K562 (cell line): ENCODE measurements around the gene METTL21C. TPM values are rescaled to one million over a fixed set of nuclear protein-coding genes. Genes with fewer than 3 reads are reported as not detected.

Experiments used
- ATAC-seq: fragments of 200-7000 bp; cut with Tn5 transposase; 3 replicates; pipeline ENCODE4 v1.9.1; 2020; ENCODE audit warnings: moderate library complexity
- BruUV-seq: library from RNA; stranded (reverse); fragments of 400-500 nt; replicated peaks from 2 replicates; lab custom pipeline; 2021; lab: Mats Ljungman, UMichigan
- CTCF ChIA-PET: fragments of 300-600 bp; formaldehyde crosslinking; extraction: SDS; loops from one replicate; lab custom pipeline; 2021; ENCODE audit warnings: low intra/inter-chr PET ratio; lab: Yijun Ruan, JAX
- POLR2A ChIA-PET: fragments of 300-600, 350-650 bp; sonication (Branson Sonifier 250); formaldehyde crosslinking; extraction: SDS; loops from one replicate; lab custom pipeline; 2021; ENCODE audit warnings: antibody characterized with exemption, inconsistent platforms; lab: Yijun Ruan, JAX
- DNase-seq, 4 experiments: peaks; one replicate each; pipeline versions ENCODE4 v3.0.0 to v3.0.0-alpha.2; 2011 to 2018; ENCODE audit warnings: low spot score in 3 of 4, mixed read lengths in 3 of 4; ENCODE audit errors: extremely low read depth in 1 of 4
- FAIRE-seq: peaks from 2 replicates; lab custom pipeline; 2011; peaks lifted over from hg19 to GRCh38; lab: Jason Lieb, UNC
- H2AFZ ChIP-seq: 2 replicates; pipeline ENCODE4 v1.6.0; 2011; ENCODE audit warnings: low read depth, low read length, control low read depth, inconsistent platforms
- H3K27ac ChIP-seq: fragments of 200-600 bp; 3 replicates; pipeline ENCODE4 v1.8.0; 2011; ENCODE audit warnings: low read depth, mild to moderate bottlenecking, control low read depth, inconsistent platforms, low read length, moderate library complexity, mixed read lengths; ENCODE audit errors: extremely low read depth
- H3K27me3 ChIP-seq, 2 experiments: fragments of 300-600 bp in 1 of 2; 2 replicates in 1 of 2; 3 replicates in 1 of 2; pipeline versions ENCODE4 v1.6.0 to v1.8.0; 2011; ENCODE audit warnings: inconsistent platforms in 2 of 2, low read length in 2 of 2, mild to moderate bottlenecking in 1 of 2, mixed read lengths in 1 of 2, moderate library complexity in 1 of 2; ENCODE audit not compliant: control insufficient read depth in 2 of 2, insufficient read depth in 2 of 2
- H3K36me3 ChIP-seq: fragments of 300-600 bp; 3 replicates; pipeline ENCODE4 v1.8.0; 2011; ENCODE audit warnings: mild to moderate bottlenecking, low read length, inconsistent platforms; ENCODE audit not compliant: control insufficient read depth, insufficient read depth
- H3K4me1 ChIP-seq, 2 experiments: fragments of 200-600 bp in 1 of 2; replicated peaks in 1 of 2; 2 replicates in 1 of 2; 3 replicates in 1 of 2; pipeline versions ENCODE4 v1.5.1 to v1.8.0; 2011; ENCODE audit warnings: inconsistent platforms in 2 of 2, low read length in 2 of 2, mild to moderate bottlenecking in 1 of 2, mixed read lengths in 1 of 2, moderate library complexity in 1 of 2; ENCODE audit not compliant: control insufficient read depth in 2 of 2, insufficient read depth in 2 of 2
- H3K4me2 ChIP-seq: 2 replicates; pipeline ENCODE4 v1.6.1; 2011; ENCODE audit warnings: low read length, control low read depth, inconsistent platforms, mixed read lengths; ENCODE audit not compliant: insufficient read depth
- H3K4me3 ChIP-seq: fragments of 200-600 bp; sonication (generic), shearing (Covaris generic); 2 replicates; pipeline ENCODE4 v1.5.1; 2016; ENCODE audit warnings: control low read depth, inconsistent platforms
- H3K79me2 ChIP-seq: fragments of 200-600 bp; 3 replicates; pipeline ENCODE4 v1.8.0; 2011; ENCODE audit warnings: low read length, inconsistent platforms; ENCODE audit not compliant: control insufficient read depth, insufficient read depth
- H3K9ac ChIP-seq, 2 experiments: 2 replicates each; pipeline versions ENCODE4 v1.6.0 to v1.6.1; 2011; ENCODE audit warnings: low read depth in 2 of 2, low read length in 2 of 2, control low read depth in 1 of 2, inconsistent platforms in 1 of 2, mild to moderate bottlenecking in 1 of 2, mixed read lengths in 1 of 2; ENCODE audit not compliant: insufficient read depth in 1 of 2
- H3K9me1 ChIP-seq: one replicate; pipeline ENCODE4 v1.6.0; 2011; ENCODE audit warnings: inconsistent platforms, mild to moderate bottlenecking, low read length, moderate library complexity; ENCODE audit not compliant: control insufficient read depth, insufficient read depth
- H3K9me3 ChIP-seq: replicated peaks from 2 replicates; pipeline ENCODE4 v1.5.1; 2011; ENCODE audit warnings: low read depth, low read length, inconsistent platforms; ENCODE audit not compliant: control insufficient read depth, insufficient read depth
- H4K20me1 ChIP-seq: replicated peaks from 2 replicates; pipeline ENCODE4 v1.6.1; 2011; ENCODE audit warnings: low read length, inconsistent platforms, mixed read lengths; ENCODE audit not compliant: control insufficient read depth, insufficient read depth
- E2F4 ChIP-seq: sonication (generic); formaldehyde crosslinking; IDR thresholded peaks from 2 replicates; pipeline ENCODE4 v1.8.0; 2022; ENCODE audit warnings: mild to moderate bottlenecking, low read depth, missing genetic modification reagents
- ELK1 ChIP-seq: sonication (generic); formaldehyde crosslinking; IDR thresholded peaks from 2 replicates; pipeline ENCODE4 v1.8.1; 2022; ENCODE audit warnings: missing genetic modification reagents
- EP400 ChIP-seq: fragments of 450-650 bp; IDR thresholded peaks from 2 replicates; pipeline ENCODE4 v1.6.1; 2017; ENCODE audit warnings: antibody characterized with exemption, mild to moderate bottlenecking, moderate library complexity
- ERF ChIP-seq: fragments of 450-650 bp; formaldehyde crosslinking; IDR thresholded peaks from 2 replicates; pipeline ENCODE4 v1.4.0; 2020; ENCODE audit warnings: mild to moderate bottlenecking, mixed read lengths
- HNRNPK ChIP-seq: fragments of 200-400 bp; formaldehyde crosslinking; IDR thresholded peaks from one replicate; pipeline ENCODE4 v1.6.1; 2018; ENCODE audit warnings: mild to moderate bottlenecking, low read depth, low read length; ENCODE audit not compliant: poor library complexity, severe bottlenecking
- HNRNPL ChIP-seq: fragments of 200-400 bp; formaldehyde crosslinking; IDR thresholded peaks from 2 replicates; pipeline ENCODE4 v1.6.1; 2017; ENCODE audit warnings: low read depth, mild to moderate bottlenecking, low read length
- KDM4B ChIP-seq, 2 experiments: fragments of 450-650 bp in 1 of 2; sonication (generic) in 1 of 2; IDR thresholded peaks; 2 replicates each; pipeline ENCODE4 v1.6.1; 2016 to 2017; ENCODE audit warnings: borderline replicate concordance in 2 of 2, antibody characterized with exemption in 1 of 2, low read depth in 1 of 2, mild to moderate bottlenecking in 1 of 2
- MBD2 ChIP-seq: sonication (generic); IDR thresholded peaks from 2 replicates; pipeline ENCODE4 v1.6.1; 2016; ENCODE audit warnings: low read depth, borderline replicate concordance
- NFATC3 ChIP-seq: fragments of 450-650 bp; IDR thresholded peaks from 2 replicates; pipeline ENCODE4 v1.6.1; 2017; ENCODE audit warnings: mild to moderate bottlenecking
- SRSF1 ChIP-seq: fragments of 200-400 bp; formaldehyde crosslinking; IDR thresholded peaks from 2 replicates; pipeline ENCODE4 v1.6.1; 2017; ENCODE audit warnings: mild to moderate bottlenecking, low read depth, low read length, moderate library complexity
- STAG1 ChIP-seq: sonication (generic); formaldehyde crosslinking; IDR thresholded peaks from 2 replicates; pipeline ENCODE4 v1.5.0; 2020; ENCODE audit warnings: missing genetic modification reagents, borderline replicate concordance
- ZBTB34 ChIP-seq: fragments of 250-450 bp; sonication (Bioruptor Pico); IDR thresholded peaks from 2 replicates; pipeline ENCODE4 v1.8.0; 2021; ENCODE audit warnings: mild to moderate bottlenecking, moderate library complexity
- ZNF212 ChIP-seq: fragments of 450-650 bp; formaldehyde crosslinking; IDR thresholded peaks from 2 replicates; pipeline ENCODE4 v1.4.0; 2020; ENCODE audit warnings: mild to moderate bottlenecking
- ZNF780A ChIP-seq: fragments of 250-450 bp; sonication (Bioruptor Pico); IDR thresholded peaks from 2 replicates; pipeline ENCODE4 v1.5.0; 2021; ENCODE audit warnings: mild to moderate bottlenecking
- WGBS: fragments of 100-300 bp; shearing (Covaris generic); methylation state at CpG from one replicate; pipeline ENCODE4 v1.1.6; 2016; ENCODE audit warnings: low coverage, mixed read lengths; ENCODE audit not compliant: insufficient coverage; ENCODE audit errors: missing lambda C conversion rate; 5-methylcytosine and 5-hydroxymethylcytosine counted together
- in situ Hi-C: fragments of 300-500 bp; cut with MboI; formaldehyde crosslinking; loops from 4 replicates; pipeline ENCODE4 v1.15.0; 2018; ENCODE audit warnings: inconsistent platforms, mixed read lengths
- intact Hi-C: fragments of 100-400 bp; cut with micrococcal nuclease; formaldehyde crosslinking; loops from 2 replicates; pipeline ENCODE4 v1.14.2; 2022
- polyA plus RNA-seq, 8 experiments: library from polyadenylated mRNA; depleted of rRNA in 4 of 8; stranded (reverse) in 5 of 8; unstranded in 3 of 8; fragments of >200 nt; fragmentation: Nextera tagmentation in 2 of 8; fragmentation: Illumina TruSeq in 1 of 8; extraction: Ambion mirVana in 2 of 8; extraction: Trizol in 1 of 8; gene quantifications; 2 replicates each; pipeline versions ENCODE4 v1.2.1 to v1.2.3, GENCODE V29; 2011 to 2014; ENCODE audit warnings: inconsistent platforms in 1 of 8, missing spikeins in 1 of 8
- total RNA-seq, 7 experiments: library from RNA; depleted of rRNA in 6 of 7; stranded (reverse); fragments of >200 nt in 6 of 7; fragmentation: Illumina TruSeq in 2 of 7; extraction: Trizol in 2 of 7; gene quantifications; 2 replicates each; pipeline versions ENCODE4 v1.2.1 to v1.2.3, GENCODE V29; 2011 to 2021; ENCODE audit warnings: low replicate concordance in 1 of 7
- TF ChIP-seq, protein P1 (sequence below): fragments of 450-650 bp; formaldehyde crosslinking; IDR thresholded peaks from 2 replicates; pipeline ENCODE4 v1.4.0; 2020; ENCODE audit warnings: mild to moderate bottlenecking, moderate library complexity

METTL21C gene
- total and polyA plus RNA-seq, 9 of the 15 experiments (the other 6 are each of a cell fraction or from before 2014, with no cell fraction given) = not detected

DNA sequence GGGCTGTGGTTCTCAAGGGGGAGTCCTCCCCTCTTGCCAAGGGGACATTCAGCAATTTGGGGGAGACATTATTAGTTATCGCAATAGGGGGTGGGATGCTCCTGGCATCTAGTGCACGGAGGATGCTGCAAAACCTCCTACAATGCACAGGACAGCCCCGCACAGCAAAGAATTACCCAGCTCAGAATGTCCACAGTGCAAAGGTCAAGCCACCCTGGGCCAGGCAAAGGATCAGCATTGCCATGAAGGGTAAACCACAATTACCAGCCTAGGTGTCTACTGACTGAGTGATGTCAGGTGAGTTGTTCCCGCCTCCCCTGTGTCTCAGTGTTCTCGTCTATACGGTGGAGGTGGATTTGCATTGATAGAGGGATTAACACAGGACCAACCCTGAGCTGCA lies 2.4 kb upstream of the METTL21C start:
- Histone ChIP-seq H3K4me2 (no peak overlapping the region), H3K36me3 (no peaks in the 10 kb centered on the region), H3K79me2 (no peaks in the 10 kb centered on the region), H3K4me1 (no peaks in the 10 kb centered on the region), H3K9me1 (no peaks in the 10 kb centered on the region), H3K4me3 (no peak overlapping the region), H3K27ac (no peak overlapping the region), H2AFZ (no peak overlapping the region), H4K20me1 (no peaks in the 10 kb centered on the region), H3K27me3 (peaks cover 6 to 26% of the 10 kb centered on the region in 2 experiments; a peak in 4 of 5 replicates), H3K9me3 (no peaks in the 10 kb centered on the region), H3K9ac (no peak overlapping the region)
- DNase-seq = no peak
- no peak for FAIRE-seq
- no peak for ATAC-seq
- no TSS peak for BruUV-seq
- intact Hi-C loops (no loop called here), in situ Hi-C loops (no loop called here)
- WGBS = 3% methylated on average over 5 of the region's 6 CpGs
- ChIA-PET CTCF (no interaction called here), POLR2A (no interaction called here)
- TF ChIP-seq MBD2 (no peak), ERF (CRISPR knock-in tag) (no peak), KDM4B (IDR thresholded peaks at IDR 0.05; ENCODE audit: borderline replicate concordance in 2 of 2, low read depth in 1 of 2) (no peak), HNRNPL (no peak), STAG1 (CRISPR knock-in tag) (no peak), E2F4 (CRISPR knock-in tag) (no peak), SRSF1 (no peak), NFATC3 (no peak), ZNF780A (CRISPR knock-in tag) (no peak), ZBTB34 (CRISPR knock-in tag) (no peak), ZNF212 (CRISPR knock-in tag) (no peak), HNRNPK (no peak), EP400 (no peak), ELK1 (CRISPR knock-in tag) (no peak)
- TF ChIP-seq, protein P1, sequence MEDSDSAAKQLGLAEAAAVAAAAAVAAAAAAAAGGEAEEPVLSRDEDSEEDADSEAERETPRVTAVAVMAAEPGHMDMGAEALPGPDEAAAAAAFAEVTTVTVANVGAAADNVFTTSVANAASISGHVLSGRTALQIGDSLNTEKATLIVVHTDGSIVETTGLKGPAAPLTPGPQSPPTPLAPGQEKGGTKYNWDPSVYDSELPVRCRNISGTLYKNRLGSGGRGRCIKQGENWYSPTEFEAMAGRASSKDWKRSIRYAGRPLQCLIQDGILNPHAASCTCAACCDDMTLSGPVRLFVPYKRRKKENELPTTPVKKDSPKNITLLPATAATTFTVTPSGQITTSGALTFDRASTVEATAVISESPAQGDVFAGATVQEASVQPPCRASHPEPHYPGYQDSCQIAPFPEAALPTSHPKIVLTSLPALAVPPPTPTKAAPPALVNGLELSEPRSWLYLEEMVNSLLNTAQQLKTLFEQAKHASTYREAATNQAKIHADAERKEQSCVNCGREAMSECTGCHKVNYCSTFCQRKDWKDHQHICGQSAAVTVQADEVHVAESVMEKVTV (CRISPR knock-in tag) = no peak
